Liver (tissue), 9 donors: ENCODE data around the gene CXCR6. TPM values are rescaled to one million over a fixed set of nuclear protein-coding genes. Genes with fewer than 3 reads are reported as not detected.

Experiments
- DNase-seq: peaks from one replicate; pipeline ENCODE4 v3.0.0-alpha.2; 2017; ENCODE audit warnings: low spot score
- H3K27ac ChIP-seq, 2 donors: one replicate each; pipeline ENCODE4 v1.7.0; 2013; ENCODE audit warnings: inconsistent platforms in 2 of 2, low read length in 2 of 2, control low read depth in 1 of 2, low read depth in 1 of 2, mild to moderate bottlenecking in 1 of 2
- H3K27me3 ChIP-seq, 4 donors: one replicate each; pipeline versions ENCODE4 v1.6.1 to v1.7.0; 2013; ENCODE audit warnings: low read length in 3 of 4, inconsistent platforms in 1 of 4, mild to moderate bottlenecking in 1 of 4, moderate library complexity in 1 of 4; ENCODE audit not compliant: control insufficient read depth in 4 of 4, insufficient read depth in 4 of 4
- H3K36me3 ChIP-seq, 4 donors: one replicate each; pipeline versions ENCODE4 v1.6.1 to v1.7.0; 2013; ENCODE audit warnings: low read length in 3 of 4, mild to moderate bottlenecking in 3 of 4, low read depth in 1 of 4, moderate library complexity in 1 of 4; ENCODE audit not compliant: control insufficient read depth in 4 of 4, insufficient read depth in 3 of 4
- H3K4me1 ChIP-seq, 4 donors: one replicate each; pipeline versions ENCODE4 v1.6.1 to v1.7.0; 2013; ENCODE audit warnings: low read length in 3 of 4, mild to moderate bottlenecking in 3 of 4, moderate library complexity in 1 of 4; ENCODE audit not compliant: control insufficient read depth in 4 of 4, insufficient read depth in 4 of 4
- H3K4me3 ChIP-seq, 3 donors: one replicate each; pipeline versions ENCODE4 v1.6.1 to v1.7.0; 2013; ENCODE audit warnings: low read length in 3 of 3, control low read depth in 1 of 3, low read depth in 1 of 3, mild to moderate bottlenecking in 1 of 3
- H3K9ac ChIP-seq, 2 donors: one replicate each; pipeline ENCODE4 v1.7.0; 2013; ENCODE audit warnings: low read length in 2 of 2, mild to moderate bottlenecking in 2 of 2, moderate library complexity in 2 of 2, control low read depth in 1 of 2, low read depth in 1 of 2
- H3K9me3 ChIP-seq, 4 donors: one replicate each; pipeline versions ENCODE4 v1.6.1 to v1.7.0; 2013; ENCODE audit warnings: low read length in 3 of 4; ENCODE audit not compliant: control insufficient read depth in 4 of 4
- CTCF ChIP-seq: fragments of 150-350 bp; IDR thresholded peaks from 2 replicates; pipeline ENCODE4 v1.5.1; 2017; ENCODE audit warnings: improper control_type of control experiment, low read depth, low read length; ENCODE audit not compliant: missing input control
- EGR1 ChIP-seq, 2 donors: IDR thresholded peaks; 2 replicates each; pipeline ENCODE4 v1.6.1; 2016 to 2018; ENCODE audit warnings: antibody characterized with exemption in 2 of 2, low read depth in 2 of 2
- FOXA1 ChIP-seq: IDR thresholded peaks from 2 replicates; pipeline ENCODE4 v1.6.1; 2016; ENCODE audit warnings: antibody characterized with exemption
- FOXA2 ChIP-seq: IDR thresholded peaks from 2 replicates; pipeline ENCODE4 v1.6.1; 2016; ENCODE audit warnings: antibody characterized with exemption
- GABPA ChIP-seq, 2 donors: IDR thresholded peaks in 1 of 2; conservative IDR thresholded peaks in 1 of 2; 2 replicates each; pipeline ENCODE4 v1.6.1; 2016; ENCODE audit warnings: antibody characterized with exemption in 2 of 2, mild to moderate bottlenecking in 1 of 2, moderate library complexity in 1 of 2
- HNF4A ChIP-seq, 2 donors: conservative IDR thresholded peaks; 2 replicates each; pipeline ENCODE4 v1.6.1; 2016; ENCODE audit warnings: antibody characterized with exemption in 2 of 2, mild to moderate bottlenecking in 2 of 2
- HNF4G ChIP-seq: IDR thresholded peaks from 2 replicates; pipeline ENCODE4 v1.6.1; 2016; ENCODE audit warnings: antibody characterized with exemption
- JUND ChIP-seq, 2 donors: IDR thresholded peaks; 2 replicates each; pipeline ENCODE4 v1.6.1; 2016; ENCODE audit warnings: antibody characterized with exemption in 2 of 2
- NR2F2 ChIP-seq: IDR thresholded peaks from 2 replicates; pipeline ENCODE4 v1.6.1; 2016; ENCODE audit warnings: antibody characterized with exemption
- RAD21 ChIP-seq, 2 donors: IDR thresholded peaks; 2 replicates each; pipeline ENCODE4 v1.6.1; 2016; ENCODE audit warnings: antibody characterized with exemption in 2 of 2, mild to moderate bottlenecking in 2 of 2
- RXRA ChIP-seq, 2 donors: IDR thresholded peaks; 2 replicates each; pipeline ENCODE4 v1.6.1; 2017 to 2018; ENCODE audit warnings: antibody characterized with exemption in 2 of 2, mild to moderate bottlenecking in 1 of 2
- SP1 ChIP-seq: IDR thresholded peaks from 2 replicates; pipeline ENCODE4 v1.6.1; 2018; ENCODE audit warnings: antibody characterized with exemption, mild to moderate bottlenecking
- TAF1 ChIP-seq: conservative IDR thresholded peaks from 2 replicates; pipeline ENCODE4 v1.6.1; 2016; ENCODE audit warnings: antibody characterized with exemption, mild to moderate bottlenecking
- YY1 ChIP-seq: IDR thresholded peaks from 2 replicates; pipeline ENCODE4 v1.6.1; 2016; ENCODE audit warnings: antibody characterized with exemption, mild to moderate bottlenecking
- WGBS: extraction: QIAGEN DNeasy Blood & Tissue Kit; methylation state at CpG from one replicate; pipeline ENCODE4 v1.1.7; 2013; 5-methylcytosine and 5-hydroxymethylcytosine counted together
- polyA plus RNA-seq, 2 donors: library from polyadenylated mRNA; stranded (reverse) in 1 of 2; unstranded in 1 of 2; fragments of 200-250 nt in 1 of 2; fragments of >200 nt in 1 of 2; fragmentation: Nextera tagmentation in 1 of 2; extraction: Ambion mirVana in 1 of 2; gene quantifications; one replicate each; pipeline versions ENCODE4 v1.2.1 to v1.2.3, GENCODE V29; 2013 to 2015
- total RNA-seq, 2 donors: library from RNA; depleted of rRNA; stranded (reverse); fragments of >200 nt; gene quantifications; one replicate each; pipeline ENCODE4 v1.2.3, GENCODE V29; 2014
- TF ChIP-seq, protein P1 (sequence below): IDR thresholded peaks from 2 replicates; pipeline ENCODE4 v1.6.1; 2016; ENCODE audit warnings: antibody characterized with exemption
- TF ChIP-seq, protein P2 (sequence below): IDR thresholded peaks from 2 replicates; pipeline ENCODE4 v1.6.1; 2016; ENCODE audit warnings: antibody characterized with exemption
- TF ChIP-seq, protein P3 (sequence below): IDR thresholded peaks from 2 replicates; pipeline ENCODE4 v1.6.1; 2016; ENCODE audit warnings: antibody characterized with exemption, mild to moderate bottlenecking
- TF ChIP-seq, protein P4 (sequence below): IDR thresholded peaks from 2 replicates; pipeline ENCODE4 v1.6.1; 2016; ENCODE audit warnings: antibody characterized with exemption
- donor health status: healthy.
- donor health status: healthy.
- donor health status: healthy.
- donor health status: healthy.
- donor health status: healthy.

Gene CXCR6
- total and polyA plus RNA-seq, 4 donors, result 0.60 to 2.9 (median 0.96) TPM

GRCh38 chr3:45922950-45923590 is 20.2 kb upstream of the CXCR6 start:
- WGBS, result 98% methylated on average over 4 of the region's 4 CpGs
- Histone ChIP-seq H3K27me3 (no peaks in the 10 kb centered on the region), H3K27ac (no peak overlapping the region), H3K4me3 (no peak overlapping the region), H3K9ac (no peak overlapping the region), H3K9me3 (no peaks in the 10 kb centered on the region), H3K4me1 (no peaks in the 10 kb centered on the region), H3K36me3 (peaks cover 4 to 53% (median 29%) of the 10 kb centered on the region in 4 donors)
- DNase-seq, result no peak
- TF ChIP-seq, protein P1, sequence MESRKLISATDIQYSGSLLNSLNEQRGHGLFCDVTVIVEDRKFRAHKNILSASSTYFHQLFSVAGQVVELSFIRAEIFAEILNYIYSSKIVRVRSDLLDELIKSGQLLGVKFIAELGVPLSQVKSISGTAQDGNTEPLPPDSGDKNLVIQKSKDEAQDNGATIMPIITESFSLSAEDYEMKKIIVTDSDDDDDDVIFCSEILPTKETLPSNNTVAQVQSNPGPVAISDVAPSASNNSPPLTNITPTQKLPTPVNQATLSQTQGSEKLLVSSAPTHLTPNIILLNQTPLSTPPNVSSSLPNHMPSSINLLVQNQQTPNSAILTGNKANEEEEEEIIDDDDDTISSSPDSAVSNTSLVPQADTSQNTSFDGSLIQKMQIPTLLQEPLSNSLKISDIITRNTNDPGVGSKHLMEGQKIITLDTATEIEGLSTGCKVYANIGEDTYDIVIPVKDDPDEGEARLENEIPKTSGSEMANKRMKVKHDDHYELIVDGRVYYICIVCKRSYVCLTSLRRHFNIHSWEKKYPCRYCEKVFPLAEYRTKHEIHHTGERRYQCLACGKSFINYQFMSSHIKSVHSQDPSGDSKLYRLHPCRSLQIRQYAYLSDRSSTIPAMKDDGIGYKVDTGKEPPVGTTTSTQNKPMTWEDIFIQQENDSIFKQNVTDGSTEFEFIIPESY, result no peak
- TF ChIP-seq FOXA2 (no peak), JUND (IDR thresholded peaks at IDR 0.05) (no peak), YY1 (no peak)
- TF ChIP-seq, protein P2, sequence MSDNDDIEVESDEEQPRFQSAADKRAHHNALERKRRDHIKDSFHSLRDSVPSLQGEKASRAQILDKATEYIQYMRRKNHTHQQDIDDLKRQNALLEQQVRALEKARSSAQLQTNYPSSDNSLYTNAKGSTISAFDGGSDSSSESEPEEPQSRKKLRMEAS, result no peak
- TF ChIP-seq, protein P3, sequence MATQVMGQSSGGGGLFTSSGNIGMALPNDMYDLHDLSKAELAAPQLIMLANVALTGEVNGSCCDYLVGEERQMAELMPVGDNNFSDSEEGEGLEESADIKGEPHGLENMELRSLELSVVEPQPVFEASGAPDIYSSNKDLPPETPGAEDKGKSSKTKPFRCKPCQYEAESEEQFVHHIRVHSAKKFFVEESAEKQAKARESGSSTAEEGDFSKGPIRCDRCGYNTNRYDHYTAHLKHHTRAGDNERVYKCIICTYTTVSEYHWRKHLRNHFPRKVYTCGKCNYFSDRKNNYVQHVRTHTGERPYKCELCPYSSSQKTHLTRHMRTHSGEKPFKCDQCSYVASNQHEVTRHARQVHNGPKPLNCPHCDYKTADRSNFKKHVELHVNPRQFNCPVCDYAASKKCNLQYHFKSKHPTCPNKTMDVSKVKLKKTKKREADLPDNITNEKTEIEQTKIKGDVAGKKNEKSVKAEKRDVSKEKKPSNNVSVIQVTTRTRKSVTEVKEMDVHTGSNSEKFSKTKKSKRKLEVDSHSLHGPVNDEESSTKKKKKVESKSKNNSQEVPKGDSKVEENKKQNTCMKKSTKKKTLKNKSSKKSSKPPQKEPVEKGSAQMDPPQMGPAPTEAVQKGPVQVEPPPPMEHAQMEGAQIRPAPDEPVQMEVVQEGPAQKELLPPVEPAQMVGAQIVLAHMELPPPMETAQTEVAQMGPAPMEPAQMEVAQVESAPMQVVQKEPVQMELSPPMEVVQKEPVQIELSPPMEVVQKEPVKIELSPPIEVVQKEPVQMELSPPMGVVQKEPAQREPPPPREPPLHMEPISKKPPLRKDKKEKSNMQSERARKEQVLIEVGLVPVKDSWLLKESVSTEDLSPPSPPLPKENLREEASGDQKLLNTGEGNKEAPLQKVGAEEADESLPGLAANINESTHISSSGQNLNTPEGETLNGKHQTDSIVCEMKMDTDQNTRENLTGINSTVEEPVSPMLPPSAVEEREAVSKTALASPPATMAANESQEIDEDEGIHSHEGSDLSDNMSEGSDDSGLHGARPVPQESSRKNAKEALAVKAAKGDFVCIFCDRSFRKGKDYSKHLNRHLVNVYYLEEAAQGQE, result no peak

DNA sequence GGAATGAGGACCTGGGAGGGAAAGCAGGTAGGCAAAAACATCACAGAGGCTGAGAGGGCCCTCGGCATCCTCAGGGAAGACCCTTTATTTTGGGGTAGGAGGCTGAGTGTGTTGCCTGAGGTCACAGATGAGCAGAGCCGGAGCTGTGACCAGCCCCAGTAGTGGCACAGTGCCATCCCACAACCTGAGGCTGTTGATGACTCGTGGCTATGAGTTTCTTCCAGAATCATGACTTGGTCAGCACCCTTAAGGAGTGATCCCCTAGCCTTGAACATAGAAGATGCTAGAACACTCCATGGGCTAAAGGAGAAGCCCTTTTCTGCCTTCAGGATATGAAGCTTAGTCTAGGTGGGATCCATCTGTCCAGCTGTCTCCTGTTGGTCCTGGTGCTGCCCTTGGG is 19.5 kb upstream of the CXCR6 start:
- peaks cover 6 to 57% (median 33%) of the 10 kb centered on the region in 4 donors for H3K36me3 ChIP-seq
- H3K4me3 ChIP-seq, result no peak overlapping the region
- TF ChIP-seq SP1, result no peak
- TF ChIP-seq TAF1, result no peak
- TF ChIP-seq, protein P4, sequence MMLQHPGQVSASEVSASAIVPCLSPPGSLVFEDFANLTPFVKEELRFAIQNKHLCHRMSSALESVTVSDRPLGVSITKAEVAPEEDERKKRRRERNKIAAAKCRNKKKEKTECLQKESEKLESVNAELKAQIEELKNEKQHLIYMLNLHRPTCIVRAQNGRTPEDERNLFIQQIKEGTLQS, result no peak
- no peak for TF ChIP-seq RAD21 (IDR thresholded peaks at IDR 0.05)
- no peak for TF ChIP-seq EGR1 (IDR thresholded peaks at IDR 0.05; ENCODE audit: low read depth in 2 of 2)
- TF ChIP-seq RXRA (IDR thresholded peaks at IDR 0.05), result no peak
- no peak for TF ChIP-seq HNF4A (conservative IDR thresholded peaks at IDR 0.05)
- TF ChIP-seq YY1, result no peak
- no peak for TF ChIP-seq CTCF
- TF ChIP-seq GABPA (IDR thresholded peaks at IDR 0.05 in 1 of 2, conservative IDR thresholded peaks at IDR 0.05 in 1 of 2), result no peak
- TF ChIP-seq HNF4G, result no peak
- TF ChIP-seq JUND (IDR thresholded peaks at IDR 0.05), result no peak
- TF ChIP-seq, protein P2, result no peak
- TF ChIP-seq FOXA2, result no peak
- no peak for TF ChIP-seq FOXA1
- TF ChIP-seq, protein P1, result no peak
- TF ChIP-seq NR2F2, result no peak
- TF ChIP-seq, protein P3, result no peak
- H3K9ac ChIP-seq, result no peak overlapping the region
- no peaks in the 10 kb centered on the region for H3K4me1 ChIP-seq
- DNase-seq, result no peak
- H3K27me3 ChIP-seq, result no peaks in the 10 kb centered on the region
- no peaks in the 10 kb centered on the region for H3K9me3 ChIP-seq
- H3K27ac ChIP-seq, result no peak overlapping the region
- WGBS, result 88% methylated on average over 3 of the region's 3 CpGs
